Measurements from ENCODE around the gene ARHGEF1.

ARHGEF1 gene

GRCh38 chr19:41883821-41884733, 1.1 kb downstream of the ARHGEF1 start:
- ChIA-PET CTCF (interaction anchor here (0.6 to 2.4 kb wide), 8 partner anchors 11 to 1792 kb away, joined by 3 to 11 read pairs (median 3); partner anchors contain the start of gene RPS19), POLR2A (interaction anchor here (0.6 to 1.1 kb wide), 2 partner anchors 25 to 61 kb away, joined by 3 read pairs; no protein-coding TSS in a partner anchor)
- Histone ChIP-seq H3K4me3 (ENCODE audit: control insufficient read depth in 1 of 7, extremely low read depth in 1 of 7, insufficient read depth in 4 of 7, low read depth in 2 of 7, low read length in 6 of 7) (peak overlapping the region; percentile 64 to 96 (median 87)), H3K4me1 (ENCODE audit: control extremely low read depth in 1 of 4, control insufficient read depth in 4 of 4, insufficient read depth in 4 of 4, low read length in 3 of 4) (peaks cover 17 to 75% (median 65%) of the 10 kb centered on the region in 4 experiments), H3K36me3 (ENCODE audit: control insufficient read depth in 4 of 4, insufficient read depth in 4 of 4, low read length in 3 of 4) (peaks cover 0 to 14% (median 1%) of the 10 kb centered on the region in 4 experiments), H3K27ac (ENCODE audit: insufficient read depth in 1 of 2, low read depth in 1 of 2, low read length in 2 of 2, poor library complexity in 1 of 2, severe bottlenecking in 2 of 2) (peak overlapping the region; percentile 72 to 89), H3K27me3 (replicated peaks in 2 of 5; ENCODE audit: control insufficient read depth in 4 of 5, insufficient read depth in 5 of 5, low read length in 4 of 5) (no peaks in the 10 kb centered on the region), H3K9me3 (ENCODE audit: control extremely low read depth in 1 of 5, control insufficient read depth in 4 of 5, insufficient read depth in 2 of 5, low read depth in 1 of 5, low read length in 4 of 5) (no peaks in the 10 kb centered on the region)
- WGBS (ENCODE audit: insufficient coverage), result under 1% methylated on average over 64 of the region's 66 CpGs
- DNase-seq, result peak; percentile 95 to 97 (median 96)

- Histone ChIP-seq H3K36me3 (ENCODE audit: control insufficient read depth in 4 of 4, insufficient read depth in 4 of 4, low read length in 3 of 4) (peaks cover 0 to 30% (median 12%) of the 10 kb centered on the region in 4 experiments), H3K4me3 (ENCODE audit: control insufficient read depth in 1 of 7, extremely low read depth in 1 of 7, insufficient read depth in 4 of 7, low read depth in 2 of 7, low read length in 6 of 7) (peak overlapping the region; percentile 23 to 88 (median 67)), H3K9me3 (ENCODE audit: control extremely low read depth in 1 of 5, control insufficient read depth in 4 of 5, insufficient read depth in 2 of 5, low read depth in 1 of 5, low read length in 4 of 5) (no peaks in the 10 kb centered on the region), H3K4me1 (ENCODE audit: control extremely low read depth in 1 of 4, control insufficient read depth in 4 of 4, insufficient read depth in 4 of 4, low read length in 3 of 4) (peaks cover 18 to 81% (median 76%) of the 10 kb centered on the region in 4 experiments), H3K27me3 (replicated peaks in 2 of 5; ENCODE audit: control insufficient read depth in 4 of 5, insufficient read depth in 5 of 5, low read length in 4 of 5) (no peaks in the 10 kb centered on the region), H3K27ac (ENCODE audit: insufficient read depth in 1 of 2, low read depth in 1 of 2, low read length in 2 of 2, poor library complexity in 1 of 2, severe bottlenecking in 2 of 2) (peak overlapping the region; percentile 66 to 85)
- POLR2A ChIA-PET, result interaction anchor here (0.6 to 1.7 kb wide), 4 partner anchors 10 to 509 kb away, joined by 3 to 8 read pairs (median 7); partner anchors contain the start of gene CD79A
- WGBS (ENCODE audit: insufficient coverage), result 15% methylated on average over 6 of the region's 13 CpGs
- CTCF ChIA-PET, result interaction anchor here (0.6 to 7.4 kb wide), 16 partner anchors 12 to 78 kb away, joined by 3 to 82 read pairs (median 4); partner anchors contain the start of genes CD79A and RPS19
- DNase-seq, result peak in 2 of 3 donors; percentile 82 to 87
Measured at GRCh38 chr19:41886761-41887710, 4.1 kb downstream of the ARHGEF1 start.

- no peaks in the 10 kb centered on the region for H3K27me3 ChIP-seq (replicated peaks in 2 of 5; ENCODE audit: control insufficient read depth in 4 of 5, insufficient read depth in 5 of 5, low read length in 4 of 5)
- POLR2A ChIA-PET, result interaction anchor here (0.6 to 1.7 kb wide), 2 partner anchors 15 to 46 kb away, joined by 6 to 8 read pairs; no protein-coding TSS in a partner anchor
- peaks cover 0 to 38% (median 18%) of the 10 kb centered on the region in 4 experiments for H3K36me3 ChIP-seq (ENCODE audit: control insufficient read depth in 4 of 4, insufficient read depth in 4 of 4, low read length in 3 of 4)
Measured at GRCh38 chr19:41887711-41888382, 4.9 kb downstream of the ARHGEF1 start.

GRCh38 chr19:41888926-41889325, 5.9 kb downstream of the ARHGEF1 start:
- Histone ChIP-seq H3K4me1 (ENCODE audit: control extremely low read depth in 1 of 4, control insufficient read depth in 4 of 4, insufficient read depth in 4 of 4, low read length in 3 of 4) (peaks cover 17 to 80% (median 74%) of the 10 kb centered on the region in 4 experiments), H3K36me3 (ENCODE audit: control insufficient read depth in 4 of 4, insufficient read depth in 4 of 4, low read length in 3 of 4) (peaks cover 0 to 42% (median 20%) of the 10 kb centered on the region in 4 experiments), H3K9me3 (ENCODE audit: control extremely low read depth in 1 of 5, control insufficient read depth in 4 of 5, insufficient read depth in 2 of 5, low read depth in 1 of 5, low read length in 4 of 5) (no peaks in the 10 kb centered on the region), H3K4me3 (ENCODE audit: control insufficient read depth in 1 of 7, extremely low read depth in 1 of 7, insufficient read depth in 4 of 7, low read depth in 2 of 7, low read length in 6 of 7) (no peak overlapping the region), H3K27ac (ENCODE audit: insufficient read depth in 1 of 2, low read depth in 1 of 2, low read length in 2 of 2, poor library complexity in 1 of 2, severe bottlenecking in 2 of 2) (peak overlapping the region; percentile 20 to 22), H3K27me3 (replicated peaks in 2 of 5; ENCODE audit: control insufficient read depth in 4 of 5, insufficient read depth in 5 of 5, low read length in 4 of 5) (no peaks in the 10 kb centered on the region)
- POLR2A ChIA-PET, result no interaction called here
- DNase-seq, result no peak
- CTCF ChIA-PET, result interaction anchor here (1.0 to 7.4 kb wide), 9 partner anchors 14 to 63 kb away, joined by 3 to 82 read pairs (median 4); partner anchors contain the start of genes CD79A and RPS19
- 91% methylated on average over 11 of the region's 12 CpGs for WGBS (ENCODE audit: insufficient coverage)

More at GRCh38 chr19:41887711-41888382, 4.9 kb downstream of the ARHGEF1 start:
- 15% methylated on average over 7 of the region's 17 CpGs for WGBS (ENCODE audit: insufficient coverage)
- peaks cover 17 to 80% (median 76%) of the 10 kb centered on the region in 4 experiments for H3K4me1 ChIP-seq (ENCODE audit: control extremely low read depth in 1 of 4, control insufficient read depth in 4 of 4, insufficient read depth in 4 of 4, low read length in 3 of 4)
- peak in 2 of 3 donors; percentile 61 to 70 for DNase-seq
- H3K4me3 ChIP-seq (ENCODE audit: control insufficient read depth in 1 of 7, extremely low read depth in 1 of 7, insufficient read depth in 4 of 7, low read depth in 2 of 7, low read length in 6 of 7), result peak overlapping the region in 6 of 7 experiments; percentile 53 to 88 (median 68)
- CTCF ChIA-PET, result interaction anchor here (0.8 to 7.4 kb wide), 13 partner anchors 13 to 64 kb away, joined by 3 to 82 read pairs (median 4); partner anchors contain the start of genes CD79A and RPS19
- H3K9me3 ChIP-seq (ENCODE audit: control extremely low read depth in 1 of 5, control insufficient read depth in 4 of 5, insufficient read depth in 2 of 5, low read depth in 1 of 5, low read length in 4 of 5), result no peaks in the 10 kb centered on the region
- H3K27ac ChIP-seq (ENCODE audit: insufficient read depth in 1 of 2, low read depth in 1 of 2, low read length in 2 of 2, poor library complexity in 1 of 2, severe bottlenecking in 2 of 2), result peak overlapping the region; percentile 66 to 85

- Histone ChIP-seq H3K9me3 (ENCODE audit: control extremely low read depth in 1 of 5, control insufficient read depth in 4 of 5, insufficient read depth in 2 of 5, low read depth in 1 of 5, low read length in 4 of 5) (no peaks in the 10 kb centered on the region), H3K27me3 (replicated peaks in 2 of 5; ENCODE audit: control insufficient read depth in 4 of 5, insufficient read depth in 5 of 5, low read length in 4 of 5) (no peaks in the 10 kb centered on the region), H3K4me3 (ENCODE audit: control insufficient read depth in 1 of 7, extremely low read depth in 1 of 7, insufficient read depth in 4 of 7, low read depth in 2 of 7, low read length in 6 of 7) (no peak overlapping the region), H3K36me3 (ENCODE audit: control insufficient read depth in 4 of 4, insufficient read depth in 4 of 4, low read length in 3 of 4) (peaks cover 0 to 51% (median 25%) of the 10 kb centered on the region in 4 experiments), H3K27ac (ENCODE audit: insufficient read depth in 1 of 2, low read depth in 1 of 2, low read length in 2 of 2, poor library complexity in 1 of 2, severe bottlenecking in 2 of 2) (peak overlapping the region in 1 of 2 experiments; percentile 45), H3K4me1 (ENCODE audit: control extremely low read depth in 1 of 4, control insufficient read depth in 4 of 4, insufficient read depth in 4 of 4, low read length in 3 of 4) (peaks cover 14 to 74% (median 68%) of the 10 kb centered on the region in 4 experiments)
- no peak for DNase-seq
- WGBS (ENCODE audit: insufficient coverage), result 97% methylated on average over 5 of the region's 8 CpGs
- ChIA-PET POLR2A (interaction anchor here (0.6 kb wide), 1 partner anchor 40 kb away, joined by 3 read pairs; no protein-coding TSS in a partner anchor), CTCF (interaction anchor here (0.9 to 7.4 kb wide), 4 partner anchors 7 to 27 kb away, joined by 3 to 82 read pairs (median 4); partner anchors contain the start of genes ARHGEF1 and CD79A)
Measured at GRCh38 chr19:41889896-41890295, 6.9 kb downstream of the ARHGEF1 start.
